GM18858 (cell line): ENCODE results near the gene VPS8.
"Not testable (repeated sequence)": the region's sequence is repeated elsewhere in the genome, so short reads cannot be mapped to it uniquely, and the experiment has no call there.

ENCODE experiments used
- ATAC-seq: cut with Tn5 transposase; IDR thresholded peaks from one replicate; pipeline ENCODE4 v1.9.1; 2021; ENCODE audit not compliant: unreplicated experiment

The VPS8 gene

DNA sequence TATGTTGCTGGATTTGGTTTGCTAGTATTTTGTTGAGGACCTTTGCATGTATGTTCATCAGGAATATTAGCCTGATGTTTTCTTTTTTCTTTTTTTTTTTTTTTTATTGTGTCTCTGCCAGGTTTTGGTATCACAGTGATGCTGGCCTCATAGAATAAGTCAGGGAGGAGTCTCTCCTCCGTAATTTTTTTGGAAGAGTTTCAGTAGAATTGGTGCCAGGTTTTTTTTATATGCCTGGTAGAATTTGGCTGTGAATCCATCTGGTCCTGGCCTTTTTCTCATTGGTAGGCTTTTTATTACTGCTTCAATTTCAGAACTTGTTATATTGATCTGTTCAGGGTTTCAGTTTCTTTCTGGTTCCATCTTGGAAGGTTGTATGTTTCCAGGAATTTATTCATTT lies 165.8 kb downstream of the VPS8 start:
- no peak for ATAC-seq

DNA sequence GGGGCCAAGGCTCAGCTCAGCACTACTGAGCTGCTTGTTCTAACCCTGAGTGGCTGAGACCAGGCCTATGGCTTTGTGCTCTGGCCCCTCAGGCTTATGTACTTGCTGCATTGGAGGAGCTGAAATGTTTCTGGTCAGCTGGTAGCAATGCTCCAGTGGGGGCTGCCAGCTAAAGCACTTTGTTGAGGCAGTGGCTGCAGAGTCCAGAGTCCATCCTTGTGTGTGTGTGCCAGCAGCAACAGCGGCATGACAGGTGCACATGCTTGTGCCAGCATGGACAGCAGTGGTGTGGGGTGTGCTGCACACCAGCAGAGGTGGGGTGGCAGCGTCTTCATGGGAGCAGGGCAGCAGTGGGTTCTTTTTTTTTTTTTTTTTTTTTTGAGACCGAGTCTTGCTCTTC lies 169.1 kb downstream of the VPS8 start:
- no peak for ATAC-seq

- no peak for ATAC-seq
Measured at GRCh38 chr3:184982076-184982475, 170.1 kb downstream of the VPS8 start.

DNA sequence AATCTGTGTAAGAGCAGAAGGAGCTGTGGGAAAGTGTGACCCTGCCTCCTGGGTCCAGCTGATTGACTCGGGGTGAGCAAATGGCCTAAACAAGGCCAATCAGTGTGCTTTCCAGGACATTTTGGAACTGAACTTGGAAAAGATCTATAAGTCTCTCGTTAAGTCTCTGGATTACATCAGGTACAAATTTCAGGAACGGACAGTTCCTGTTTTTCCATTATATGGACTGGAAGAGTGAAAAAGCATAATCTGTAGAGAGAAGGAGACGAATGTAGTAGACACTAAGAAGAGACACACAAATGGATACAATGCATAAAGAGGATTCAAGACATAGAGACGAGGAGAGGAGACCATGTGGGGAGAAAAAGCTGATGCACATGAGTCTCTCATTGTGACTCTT lies 173.6 kb downstream of the VPS8 start:
- ATAC-seq: no peak

DNA sequence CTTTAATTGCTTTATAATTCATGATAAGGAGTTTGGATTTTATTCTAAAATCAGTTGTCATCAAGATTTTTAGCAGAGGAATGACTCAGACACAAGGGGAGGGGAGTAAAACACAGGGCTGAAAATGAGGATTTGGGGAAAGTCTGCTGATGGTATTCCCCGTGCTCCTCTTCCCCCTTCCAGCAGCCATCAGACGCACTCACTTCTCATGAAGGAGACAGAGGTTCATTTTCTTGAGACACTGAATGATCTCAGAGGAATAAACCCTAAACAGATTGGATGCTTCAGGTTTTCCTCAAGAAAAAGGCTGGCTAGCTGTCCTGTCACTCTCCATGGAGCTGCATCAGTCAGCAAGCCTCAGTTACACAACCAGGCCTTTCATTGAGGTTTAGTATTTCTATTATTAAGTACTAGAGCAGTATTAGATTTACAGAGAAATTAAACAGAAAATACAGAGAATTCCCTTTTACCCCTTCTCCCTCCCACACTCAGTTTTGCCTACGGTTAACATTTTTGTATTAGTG lies 174.5 kb downstream of the VPS8 start:
- ATAC-seq: no peak

- no peak for ATAC-seq
Measured at GRCh38 chr3:184993394-184993793, 181.4 kb downstream of the VPS8 start.

DNA sequence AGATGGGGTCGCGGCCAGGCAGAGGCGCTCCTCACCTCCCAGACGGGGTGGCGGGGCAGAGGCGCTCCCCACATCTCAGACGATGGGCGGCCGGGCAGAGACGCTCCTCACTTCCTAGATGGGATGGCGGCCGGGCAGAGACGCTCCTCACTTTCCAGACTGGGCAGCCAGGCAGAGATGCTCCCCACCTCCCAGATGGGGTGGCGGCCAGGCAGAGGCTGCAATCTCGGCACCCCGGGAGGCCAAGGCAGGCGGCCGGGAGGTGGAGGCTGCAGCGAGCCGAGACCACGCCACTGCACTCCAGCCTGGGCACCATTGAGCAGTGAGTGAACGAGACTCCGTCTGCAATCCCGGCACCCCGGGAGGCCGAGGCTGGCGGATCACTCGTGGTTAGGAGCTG lies 191.9 kb downstream of the VPS8 start:
- ATAC-seq: not testable (repeated sequence)

DNA sequence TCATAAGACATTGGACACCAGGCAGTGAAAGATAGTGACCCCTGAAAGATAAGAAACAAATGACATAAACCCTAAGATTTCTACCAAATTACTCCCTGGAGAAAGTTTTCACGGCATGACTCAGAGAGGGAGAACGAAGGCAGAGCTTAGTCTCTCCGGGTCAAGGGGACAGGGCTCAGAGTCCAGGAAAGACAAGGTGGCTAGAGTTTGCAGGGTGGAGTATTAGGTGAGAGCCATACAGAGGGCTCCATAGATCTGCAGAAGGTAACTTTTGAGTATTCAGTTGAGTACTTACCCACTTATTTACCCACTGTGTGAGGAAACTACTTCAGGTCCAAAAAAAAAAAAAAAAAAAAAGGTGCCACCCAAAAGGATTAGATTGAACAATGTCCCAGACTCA lies 197.7 kb downstream of the VPS8 start:
- no peak for ATAC-seq

- not testable (repeated sequence) for ATAC-seq
Measured at GRCh38 chr3:185017584-185017983, 205.6 kb downstream of the VPS8 start.

DNA sequence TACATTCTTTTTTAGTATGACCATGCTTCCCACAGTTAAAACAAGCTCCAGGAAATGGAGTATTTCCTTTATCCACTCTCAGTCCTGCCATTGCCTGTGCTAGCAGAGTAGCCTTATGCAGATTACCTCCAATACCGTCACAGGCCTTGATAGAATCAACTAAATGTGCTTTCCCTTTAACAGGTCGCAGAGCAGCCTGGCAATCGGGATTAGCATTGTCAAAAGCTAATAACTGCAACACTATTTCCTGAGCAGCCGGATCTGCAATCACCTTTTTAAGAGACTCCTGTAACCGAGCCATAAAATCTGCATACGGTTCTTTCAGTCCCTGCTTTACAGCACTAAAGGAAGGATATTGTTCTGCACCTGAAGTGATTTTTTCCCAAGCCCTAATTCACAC lies 206.0 kb downstream of the VPS8 start:
- not testable (repeated sequence) for ATAC-seq

DNA sequence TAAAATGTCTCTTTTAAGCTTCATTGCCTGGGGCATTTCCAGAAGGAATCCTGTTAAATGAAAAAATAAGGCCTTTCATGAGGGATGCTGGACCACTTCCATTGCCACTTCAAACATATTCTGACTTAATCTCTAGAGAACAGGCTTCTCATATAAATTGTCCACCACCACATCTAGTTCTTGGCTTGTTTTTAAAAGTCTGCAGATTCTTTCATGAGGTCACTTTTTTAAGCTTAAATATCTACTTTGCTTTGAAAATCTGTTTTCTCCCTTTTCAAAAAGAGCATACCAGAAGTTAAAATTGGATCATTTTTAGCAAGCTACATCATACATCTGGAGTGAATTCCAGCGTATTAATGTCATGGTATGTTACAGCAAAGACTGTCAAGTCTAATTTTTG lies 209.3 kb downstream of the VPS8 start:
- no peak for ATAC-seq

DNA sequence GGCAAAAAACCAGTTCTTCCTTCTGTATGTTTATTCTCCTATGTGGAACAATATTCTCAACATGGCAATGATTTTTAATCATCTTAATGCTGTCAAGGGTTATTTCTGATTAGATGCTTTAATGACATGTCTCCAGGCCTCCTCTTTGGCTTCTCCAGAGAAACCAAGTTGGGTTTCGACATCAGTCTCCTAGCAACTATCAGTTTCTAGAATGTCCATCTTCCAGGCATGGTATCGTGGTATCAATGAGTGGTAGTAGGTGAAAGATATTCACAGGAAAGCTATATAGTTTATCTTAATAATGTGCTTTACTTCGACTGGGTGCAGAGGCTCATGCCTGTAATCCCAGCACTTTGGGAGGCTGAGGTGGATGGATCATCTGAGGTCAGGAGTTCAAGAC lies 212.4 kb downstream of the VPS8 start:
- ATAC-seq: no peak

DNA sequence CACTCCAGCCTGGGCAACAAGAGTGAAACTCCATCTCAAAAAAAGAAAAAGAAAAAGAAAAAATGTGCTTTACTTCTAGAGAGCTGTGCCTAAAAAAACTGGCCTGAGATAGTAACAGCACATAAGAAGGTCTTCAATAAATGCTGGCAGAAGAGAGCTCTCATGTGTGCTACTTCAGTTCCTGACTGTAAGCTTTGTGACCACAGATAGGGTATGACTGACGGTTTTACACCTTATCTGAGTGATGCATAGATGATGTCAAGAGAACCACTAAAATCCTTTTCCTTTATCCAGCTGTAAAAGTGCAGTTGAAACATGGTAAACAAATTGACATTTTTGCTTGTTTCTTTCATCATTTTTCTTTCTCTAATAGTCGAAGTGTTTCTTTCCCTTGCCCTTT lies 213.0 kb downstream of the VPS8 start:
- ATAC-seq: no peak

DNA sequence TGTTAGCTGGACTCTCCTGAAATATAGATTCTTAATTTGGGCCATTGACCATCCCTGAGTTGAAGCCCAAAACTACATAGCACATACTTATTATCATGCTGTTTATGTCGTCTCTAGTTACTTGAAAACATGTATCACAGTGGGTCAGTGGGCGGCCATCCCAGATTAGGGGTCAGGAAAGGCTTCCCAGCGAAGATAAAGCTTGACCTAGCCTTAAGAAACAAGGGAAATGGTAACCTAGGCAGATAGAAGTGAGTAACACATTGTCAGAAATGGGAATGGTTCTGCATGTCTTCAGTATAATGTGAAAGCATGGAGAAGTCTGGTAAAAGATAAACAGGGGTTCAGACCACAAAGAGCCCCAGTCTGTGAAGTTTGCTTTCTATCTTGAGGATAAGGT lies 216.2 kb downstream of the VPS8 start:
- no peak for ATAC-seq

- no peak for ATAC-seq
Measured at GRCh38 chr3:185029086-185029485, 217.1 kb downstream of the VPS8 start.

- no peak for ATAC-seq
Measured at GRCh38 chr3:185030399-185030798, 218.4 kb downstream of the VPS8 start.

- no peak for ATAC-seq
Measured at GRCh38 chr3:185030951-185031350, 219.0 kb downstream of the VPS8 start.

GRCh38 chr3:185037801-185038200 lies 225.8 kb downstream of the VPS8 start:
- ATAC-seq: no peak

DNA sequence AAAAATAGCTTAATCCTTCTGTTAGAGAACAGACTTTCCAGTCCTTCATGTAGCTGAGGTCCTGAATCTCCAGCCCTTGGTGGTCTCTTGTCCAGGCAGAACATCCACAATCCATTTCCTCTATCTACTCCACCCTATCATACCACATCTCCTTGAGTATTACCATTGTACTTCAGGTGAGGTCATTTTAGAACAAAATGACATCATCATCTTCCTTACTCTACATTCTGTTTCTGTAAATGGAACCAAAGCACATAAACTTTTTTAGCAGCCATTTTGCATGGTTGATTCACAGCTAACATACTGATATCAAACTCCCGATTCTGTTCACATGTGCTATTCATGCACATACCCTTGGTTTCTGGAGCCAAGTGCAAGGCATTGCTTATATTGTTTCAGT lies 228.5 kb downstream of the VPS8 start:
- no peak for ATAC-seq

GRCh38 chr3:185041540-185041939 lies 229.6 kb downstream of the VPS8 start:
- ATAC-seq: no peak

DNA sequence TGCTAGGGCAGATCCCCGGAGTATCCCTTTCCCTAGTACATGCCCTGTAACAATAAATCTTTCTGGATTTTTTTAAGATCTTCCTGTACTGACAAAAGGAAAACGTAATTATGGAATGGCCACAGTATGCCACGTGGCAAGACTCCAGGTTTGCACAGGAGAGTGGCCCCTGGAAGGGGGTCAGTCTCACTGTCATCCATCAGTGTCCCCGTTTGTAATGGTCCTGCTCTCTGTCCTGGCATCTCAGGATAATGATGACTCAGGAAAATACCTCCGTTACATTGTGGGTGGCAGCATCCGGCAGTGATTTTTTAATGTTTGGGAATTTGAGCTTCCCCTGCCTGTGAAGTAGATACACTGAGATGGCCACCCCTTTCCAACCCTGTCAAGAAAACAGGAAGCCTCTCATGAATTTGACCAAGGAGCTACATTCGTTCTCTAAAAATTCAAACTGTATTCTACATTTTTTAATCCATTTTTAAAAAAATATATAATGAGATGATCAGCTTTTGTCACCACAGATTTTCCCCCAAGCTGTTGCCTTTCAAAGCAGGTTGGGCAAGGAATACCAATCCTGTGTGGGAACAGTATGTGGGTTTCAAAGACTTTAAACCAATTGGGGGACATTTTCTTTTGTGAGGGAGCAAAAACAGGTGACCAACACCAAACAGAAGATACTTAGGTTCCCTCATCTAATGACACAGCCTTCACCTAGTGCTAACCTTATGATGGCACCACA lies 230.5 kb downstream of the VPS8 start:
- no peak for ATAC-seq

DNA sequence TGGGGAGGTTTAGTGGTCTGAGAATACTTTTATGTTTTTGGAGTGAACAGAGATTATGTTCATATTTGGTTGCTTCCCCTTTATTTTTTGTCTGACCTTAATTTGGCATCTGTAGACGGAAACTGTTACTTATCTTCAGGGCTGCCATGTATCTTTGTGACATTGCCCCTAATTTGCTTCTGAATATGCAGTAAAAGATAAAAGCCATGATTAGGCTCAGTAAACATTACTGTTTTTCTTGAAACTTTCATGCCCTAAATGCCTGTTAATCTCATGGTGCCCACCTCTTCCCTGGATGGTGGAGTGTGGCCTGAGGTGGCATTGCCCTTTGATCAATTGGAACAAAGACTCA lies 234.2 kb downstream of the VPS8 start:
- ATAC-seq: no peak

DNA sequence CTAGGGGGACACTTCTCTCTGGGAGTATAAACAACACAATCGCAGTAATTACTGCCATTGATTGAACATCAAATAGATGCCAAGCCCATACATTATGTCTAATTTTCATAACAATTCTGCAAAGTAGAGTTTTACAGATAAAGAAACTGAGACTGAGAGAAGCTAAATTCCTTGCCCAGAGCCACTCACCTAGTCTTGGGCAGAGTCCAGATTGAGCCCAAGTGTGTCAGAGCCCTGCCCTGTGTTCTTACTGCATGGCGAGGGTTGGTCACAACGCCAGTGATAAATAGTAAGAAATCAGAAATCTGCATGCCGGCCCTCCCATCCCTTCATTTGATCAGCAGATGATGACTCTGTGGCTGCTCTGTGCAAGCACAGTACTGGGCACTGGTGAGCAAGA lies 234.6 kb downstream of the VPS8 start:
- ATAC-seq: no peak
